K562 (cell line): ENCODE data around the gene ATP6V1F. TPM values are rescaled to one million over a fixed set of nuclear protein-coding genes. Genes with fewer than 3 reads are reported as not detected.

Experiments
- ATAC-seq: fragments of 200-7000 bp; cut with Tn5 transposase; 3 replicates; pipeline ENCODE4 v1.9.1; 2020; ENCODE audit warnings: moderate library complexity
- BruUV-seq: library from RNA; stranded (reverse); fragments of 400-500 nt; replicated peaks from 2 replicates; lab custom pipeline; 2021; lab: Mats Ljungman, UMichigan
- CTCF ChIA-PET: fragments of 300-600 bp; formaldehyde crosslinking; extraction: SDS; loops from one replicate; lab custom pipeline; 2021; ENCODE audit warnings: low intra/inter-chr PET ratio; lab: Yijun Ruan, JAX
- POLR2A ChIA-PET: fragments of 300-600, 350-650 bp; sonication (Branson Sonifier 250); formaldehyde crosslinking; extraction: SDS; loops from one replicate; lab custom pipeline; 2021; ENCODE audit warnings: antibody characterized with exemption, inconsistent platforms; lab: Yijun Ruan, JAX
- DNase-seq, 4 experiments: peaks; one replicate each; pipeline versions ENCODE4 v3.0.0 to v3.0.0-alpha.2; 2011 to 2018; ENCODE audit warnings: low spot score in 3 of 4, mixed read lengths in 3 of 4; ENCODE audit errors: extremely low read depth in 1 of 4
- FAIRE-seq: peaks from 2 replicates; lab custom pipeline; 2011; peaks lifted over from hg19 to GRCh38; lab: Jason Lieb, UNC
- H2AFZ ChIP-seq: 2 replicates; pipeline ENCODE4 v1.6.0; 2011; ENCODE audit warnings: low read depth, low read length, control low read depth, inconsistent platforms
- H3K27ac ChIP-seq: fragments of 200-600 bp; 3 replicates; pipeline ENCODE4 v1.8.0; 2011; ENCODE audit warnings: low read depth, mild to moderate bottlenecking, control low read depth, inconsistent platforms, low read length, moderate library complexity, mixed read lengths; ENCODE audit errors: extremely low read depth
- H3K27me3 ChIP-seq, 2 experiments: fragments of 300-600 bp in 1 of 2; 2 replicates in 1 of 2; 3 replicates in 1 of 2; pipeline versions ENCODE4 v1.6.0 to v1.8.0; 2011; ENCODE audit warnings: inconsistent platforms in 2 of 2, low read length in 2 of 2, mild to moderate bottlenecking in 1 of 2, mixed read lengths in 1 of 2, moderate library complexity in 1 of 2; ENCODE audit not compliant: control insufficient read depth in 2 of 2, insufficient read depth in 2 of 2
- H3K36me3 ChIP-seq: fragments of 300-600 bp; 3 replicates; pipeline ENCODE4 v1.8.0; 2011; ENCODE audit warnings: mild to moderate bottlenecking, low read length, inconsistent platforms; ENCODE audit not compliant: control insufficient read depth, insufficient read depth
- H3K4me1 ChIP-seq, 2 experiments: fragments of 200-600 bp in 1 of 2; replicated peaks in 1 of 2; 2 replicates in 1 of 2; 3 replicates in 1 of 2; pipeline versions ENCODE4 v1.5.1 to v1.8.0; 2011; ENCODE audit warnings: inconsistent platforms in 2 of 2, low read length in 2 of 2, mild to moderate bottlenecking in 1 of 2, mixed read lengths in 1 of 2, moderate library complexity in 1 of 2; ENCODE audit not compliant: control insufficient read depth in 2 of 2, insufficient read depth in 2 of 2
- H3K4me2 ChIP-seq: 2 replicates; pipeline ENCODE4 v1.6.1; 2011; ENCODE audit warnings: low read length, control low read depth, inconsistent platforms, mixed read lengths; ENCODE audit not compliant: insufficient read depth
- H3K4me3 ChIP-seq: fragments of 200-600 bp; sonication (generic), shearing (Covaris generic); 2 replicates; pipeline ENCODE4 v1.5.1; 2016; ENCODE audit warnings: control low read depth, inconsistent platforms
- H3K79me2 ChIP-seq: fragments of 200-600 bp; 3 replicates; pipeline ENCODE4 v1.8.0; 2011; ENCODE audit warnings: low read length, inconsistent platforms; ENCODE audit not compliant: control insufficient read depth, insufficient read depth
- H3K9ac ChIP-seq, 2 experiments: 2 replicates each; pipeline versions ENCODE4 v1.6.0 to v1.6.1; 2011; ENCODE audit warnings: low read depth in 2 of 2, low read length in 2 of 2, control low read depth in 1 of 2, inconsistent platforms in 1 of 2, mild to moderate bottlenecking in 1 of 2, mixed read lengths in 1 of 2; ENCODE audit not compliant: insufficient read depth in 1 of 2
- H3K9me1 ChIP-seq: one replicate; pipeline ENCODE4 v1.6.0; 2011; ENCODE audit warnings: inconsistent platforms, mild to moderate bottlenecking, low read length, moderate library complexity; ENCODE audit not compliant: control insufficient read depth, insufficient read depth
- H3K9me3 ChIP-seq: replicated peaks from 2 replicates; pipeline ENCODE4 v1.5.1; 2011; ENCODE audit warnings: low read depth, low read length, inconsistent platforms; ENCODE audit not compliant: control insufficient read depth, insufficient read depth
- H4K20me1 ChIP-seq: replicated peaks from 2 replicates; pipeline ENCODE4 v1.6.1; 2011; ENCODE audit warnings: low read length, inconsistent platforms, mixed read lengths; ENCODE audit not compliant: control insufficient read depth, insufficient read depth
- CSDE1 ChIP-seq, 2 experiments: fragments of 450-650 bp; IDR thresholded peaks; 2 replicates each; pipeline ENCODE4 v1.6.1; 2016; ENCODE audit warnings: mild to moderate bottlenecking in 1 of 2
- DMBX1 ChIP-seq: fragments of 250-450 bp; sonication (Bioruptor Pico); IDR thresholded peaks from 2 replicates; pipeline ENCODE4 v1.8.0; 2022; ENCODE audit warnings: inconsistent platforms, mild to moderate bottlenecking, moderate library complexity, borderline replicate concordance
- GATAD2B ChIP-seq: fragments of 450-650 bp; IDR thresholded peaks from 2 replicates; pipeline ENCODE4 v1.6.1; 2017; ENCODE audit warnings: mild to moderate bottlenecking, borderline replicate concordance
- GTF2E2 ChIP-seq: fragments of 200-800 bp; sonication (Bioruptor generic); IDR thresholded peaks from 2 replicates; pipeline ENCODE4 v1.6.1; 2016; ENCODE audit warnings: missing genetic modification characterization, missing compliant biosample characterization
- KLF1 ChIP-seq: fragments of 450-650 bp; IDR thresholded peaks from 2 replicates; pipeline ENCODE4 v1.6.1; 2016; ENCODE audit warnings: missing genetic modification characterization, missing compliant biosample characterization
- MIER1 ChIP-seq: fragments of 450-650 bp; IDR thresholded peaks from 2 replicates; pipeline ENCODE4 v1.6.1; 2016; ENCODE audit warnings: antibody characterized with exemption, mild to moderate bottlenecking, low read depth
- MNT ChIP-seq, 2 experiments: fragments of 450-650 bp; conservative IDR thresholded peaks; 2 replicates each; pipeline ENCODE4 v1.6.1; 2017; ENCODE audit warnings: mild to moderate bottlenecking in 2 of 2, moderate library complexity in 2 of 2
- MTA2 ChIP-seq: fragments of 450-650 bp; IDR thresholded peaks from 2 replicates; pipeline ENCODE4 v1.6.1; 2016; ENCODE audit warnings: low read depth
- MTF1 ChIP-seq: fragments of 250-450 bp; sonication (Bioruptor Pico); IDR thresholded peaks from 2 replicates; pipeline ENCODE4 v1.9.0; 2021; ENCODE audit warnings: moderate library complexity, mild to moderate bottlenecking, inconsistent platforms, borderline replicate concordance
- PML ChIP-seq: IDR thresholded peaks from 2 replicates; pipeline ENCODE4 v1.6.1; 2012; ENCODE audit warnings: low read length, inconsistent platforms
- POLR2AphosphoS2 ChIP-seq: IDR thresholded peaks from 2 replicates; pipeline ENCODE4 v1.6.1; 2012; ENCODE audit warnings: low read length, improper control_type of control experiment
- POLR2G ChIP-seq: fragments of 200-400 bp; formaldehyde crosslinking; IDR thresholded peaks from 2 replicates; pipeline ENCODE4 v1.6.1; 2017; ENCODE audit warnings: low read depth, mild to moderate bottlenecking, antibody characterized with exemption, low read length, moderate library complexity
- ZFX ChIP-seq: sonication (generic); formaldehyde crosslinking; IDR thresholded peaks from 2 replicates; pipeline ENCODE4 v1.8.0; 2022; ENCODE audit warnings: mild to moderate bottlenecking, missing genetic modification reagents, moderate library complexity
- WGBS: fragments of 100-300 bp; shearing (Covaris generic); methylation state at CpG from one replicate; pipeline ENCODE4 v1.1.6; 2016; ENCODE audit warnings: low coverage, mixed read lengths; ENCODE audit not compliant: insufficient coverage; ENCODE audit errors: missing lambda C conversion rate; 5-methylcytosine and 5-hydroxymethylcytosine counted together
- in situ Hi-C: fragments of 300-500 bp; cut with MboI; formaldehyde crosslinking; loops from 4 replicates; pipeline ENCODE4 v1.15.0; 2018; ENCODE audit warnings: inconsistent platforms, mixed read lengths
- intact Hi-C: fragments of 100-400 bp; cut with micrococcal nuclease; formaldehyde crosslinking; loops from 2 replicates; pipeline ENCODE4 v1.14.2; 2022
- polyA plus RNA-seq, 8 experiments: library from polyadenylated mRNA; depleted of rRNA in 4 of 8; stranded (reverse) in 5 of 8; unstranded in 3 of 8; fragments of >200 nt; fragmentation: Nextera tagmentation in 2 of 8; fragmentation: Illumina TruSeq in 1 of 8; extraction: Ambion mirVana in 2 of 8; extraction: Trizol in 1 of 8; gene quantifications; 2 replicates each; pipeline versions ENCODE4 v1.2.1 to v1.2.3, GENCODE V29; 2011 to 2014; ENCODE audit warnings: inconsistent platforms in 1 of 8, missing spikeins in 1 of 8
- total RNA-seq, 7 experiments: library from RNA; depleted of rRNA in 6 of 7; stranded (reverse); fragments of >200 nt in 6 of 7; fragmentation: Illumina TruSeq in 2 of 7; extraction: Trizol in 2 of 7; gene quantifications; 2 replicates each; pipeline versions ENCODE4 v1.2.1 to v1.2.3, GENCODE V29; 2011 to 2021; ENCODE audit warnings: low replicate concordance in 1 of 7
- TF ChIP-seq, protein P1 (sequence below): fragments of 250-450 bp; sonication (Bioruptor Pico); IDR thresholded peaks from 2 replicates; pipeline ENCODE4 v1.5.0; 2021
- TF ChIP-seq, protein P2 (sequence below), 2 experiments: fragments of 200-800 bp in 1 of 2; sonication (Bioruptor generic) in 1 of 2; sonication (generic) in 1 of 2; formaldehyde crosslinking in 1 of 2; IDR thresholded peaks in 1 of 2; conservative IDR thresholded peaks in 1 of 2; 2 replicates each; pipeline versions ENCODE4 v1.5.0 to v1.6.1; 2016 to 2020; ENCODE audit warnings: missing compliant biosample characterization in 1 of 2, missing genetic modification characterization in 1 of 2, missing genetic modification reagents in 1 of 2
- TF ChIP-seq, protein P3 (sequence below): sonication (generic); formaldehyde crosslinking; IDR thresholded peaks from 2 replicates; pipeline ENCODE4 v1.8.1; 2022; ENCODE audit warnings: missing genetic modification reagents

Gene ATP6V1F
- total and polyA plus RNA-seq, 9 of the 15 experiments (the other 6 are each of a cell fraction or from before 2014, with no cell fraction given), result 206 to 1,123 (median 542) TPM

DNA sequence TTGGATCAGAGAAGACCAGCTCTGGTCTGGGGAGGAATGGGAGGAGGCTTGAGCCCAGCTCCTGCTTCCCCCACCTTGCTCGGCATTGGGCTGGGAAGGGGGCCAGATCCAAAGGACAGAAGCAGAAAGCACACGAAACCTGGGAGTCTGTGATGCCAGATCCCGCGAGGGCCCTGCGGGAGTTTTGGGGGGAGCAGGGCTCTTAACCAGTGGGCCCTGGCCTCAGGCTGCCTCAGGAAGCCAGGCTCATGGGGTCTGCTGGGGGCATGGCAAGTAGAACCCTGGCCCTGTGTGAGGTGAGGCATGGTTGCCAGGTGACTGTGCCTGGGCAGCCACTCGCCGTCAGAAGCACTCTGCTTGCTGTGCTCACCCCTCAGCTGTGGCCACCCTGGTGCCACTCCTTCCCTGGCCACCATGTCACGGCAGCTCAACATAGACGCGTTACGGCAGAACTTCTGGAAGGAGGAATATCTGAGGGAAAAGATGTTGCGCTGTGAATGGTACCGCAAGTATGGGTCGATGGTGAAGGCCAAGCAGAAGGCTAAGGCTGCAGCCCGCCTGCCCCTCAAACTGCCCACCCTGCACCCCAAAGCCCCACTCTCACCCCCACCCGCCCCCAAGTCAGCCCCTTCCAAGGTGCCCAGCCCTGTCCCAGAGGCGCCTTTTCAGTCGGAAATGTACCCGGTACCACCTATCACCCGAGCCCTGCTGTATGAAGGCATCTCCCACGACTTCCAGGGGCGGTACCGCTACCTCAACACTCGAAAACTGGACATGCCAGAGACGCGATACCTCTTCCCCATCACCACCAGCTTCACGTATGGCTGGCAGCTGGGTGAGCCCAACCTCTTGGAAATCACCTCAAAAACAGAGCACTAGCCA, 3.6 kb downstream of the ATP6V1F start:
- Histone ChIP-seq H3K27ac (no peak overlapping the region), H3K9me1 (no peaks in the 10 kb centered on the region), H2AFZ (no peak overlapping the region), H3K36me3 (peaks cover 45% of the 10 kb centered on the region), H3K9ac (peak overlapping the region in 1 of 2 experiments; percentile 66; a peak in 2 of 4 replicates), H3K4me2 (no peak overlapping the region), H3K27me3 (no peaks in the 10 kb centered on the region), H3K4me3 (no peak overlapping the region), H4K20me1 (no peaks in the 10 kb centered on the region; the same call in 1 of the 2 replicates), H3K4me1 (peaks cover 11 to 41% of the 10 kb centered on the region in 2 experiments), H3K79me2 (peaks cover 46% of the 10 kb centered on the region), H3K9me3 (no peaks in the 10 kb centered on the region)
- ATAC-seq (no peak), DNase-seq (no peak), FAIRE-seq (no peak)
- BruUV-seq, result no TSS peak
- ChIA-PET POLR2A (interaction anchor here (1.0 to 7.1 kb wide), 3 partner anchors 9 to 126 kb away, joined by 3 to 40 read pairs (median 9); partner anchors contain the start of gene CALU), CTCF (no interaction called here)
- WGBS, result 94% methylated on average over 26 of the region's 27 CpGs
- in situ Hi-C loops, result no loop called here
- intact Hi-C loops, result no loop called here
- TF ChIP-seq MIER1, result no peak
- TF ChIP-seq CSDE1 (IDR thresholded peaks at IDR 0.05), result no peak
- TF ChIP-seq PML, result no peak
- TF ChIP-seq, protein P1, sequence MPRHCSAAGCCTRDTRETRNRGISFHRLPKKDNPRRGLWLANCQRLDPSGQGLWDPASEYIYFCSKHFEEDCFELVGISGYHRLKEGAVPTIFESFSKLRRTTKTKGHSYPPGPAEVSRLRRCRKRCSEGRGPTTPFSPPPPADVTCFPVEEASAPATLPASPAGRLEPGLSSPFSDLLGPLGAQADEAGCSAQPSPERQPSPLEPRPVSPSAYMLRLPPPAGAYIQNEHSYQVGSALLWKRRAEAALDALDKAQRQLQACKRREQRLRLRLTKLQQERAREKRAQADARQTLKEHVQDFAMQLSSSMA (CRISPR knock-in tag), result no peak
- TF ChIP-seq, protein P2, sequence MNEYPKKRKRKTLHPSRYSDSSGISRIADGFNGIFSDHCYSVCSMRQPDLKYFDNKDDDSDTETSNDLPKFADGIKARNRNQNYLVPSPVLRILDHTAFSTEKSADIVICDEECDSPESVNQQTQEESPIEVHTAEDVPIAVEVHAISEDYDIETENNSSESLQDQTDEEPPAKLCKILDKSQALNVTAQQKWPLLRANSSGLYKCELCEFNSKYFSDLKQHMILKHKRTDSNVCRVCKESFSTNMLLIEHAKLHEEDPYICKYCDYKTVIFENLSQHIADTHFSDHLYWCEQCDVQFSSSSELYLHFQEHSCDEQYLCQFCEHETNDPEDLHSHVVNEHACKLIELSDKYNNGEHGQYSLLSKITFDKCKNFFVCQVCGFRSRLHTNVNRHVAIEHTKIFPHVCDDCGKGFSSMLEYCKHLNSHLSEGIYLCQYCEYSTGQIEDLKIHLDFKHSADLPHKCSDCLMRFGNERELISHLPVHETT (CRISPR knock-in tag; conservative IDR thresholded peaks at IDR 0.05 in 1 of 2, IDR thresholded peaks at IDR 0.05 in 1 of 2), result no peak
- TF ChIP-seq MTA2, result no peak
- peak; percentile 36; the same call in 1 of the 2 replicates for TF ChIP-seq POLR2G
- TF ChIP-seq, protein P3, sequence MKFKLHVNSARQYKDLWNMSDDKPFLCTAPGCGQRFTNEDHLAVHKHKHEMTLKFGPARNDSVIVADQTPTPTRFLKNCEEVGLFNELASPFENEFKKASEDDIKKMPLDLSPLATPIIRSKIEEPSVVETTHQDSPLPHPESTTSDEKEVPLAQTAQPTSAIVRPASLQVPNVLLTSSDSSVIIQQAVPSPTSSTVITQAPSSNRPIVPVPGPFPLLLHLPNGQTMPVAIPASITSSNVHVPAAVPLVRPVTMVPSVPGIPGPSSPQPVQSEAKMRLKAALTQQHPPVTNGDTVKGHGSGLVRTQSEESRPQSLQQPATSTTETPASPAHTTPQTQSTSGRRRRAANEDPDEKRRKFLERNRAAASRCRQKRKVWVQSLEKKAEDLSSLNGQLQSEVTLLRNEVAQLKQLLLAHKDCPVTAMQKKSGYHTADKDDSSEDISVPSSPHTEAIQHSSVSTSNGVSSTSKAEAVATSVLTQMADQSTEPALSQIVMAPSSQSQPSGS (CRISPR knock-in tag), result no peak
- no peak for TF ChIP-seq MNT (conservative IDR thresholded peaks at IDR 0.05)
- TF ChIP-seq POLR2AphosphoS2, result peak; percentile 49; the same call in 1 of the 2 replicates
- no peak for TF ChIP-seq DMBX1 (CRISPR knock-in tag)
- no peak for TF ChIP-seq MTF1 (CRISPR knock-in tag)
- TF ChIP-seq GTF2E2 (tag), result no peak
- TF ChIP-seq ZFX, result no peak
- TF ChIP-seq GATAD2B, result no peak
- no peak for TF ChIP-seq KLF1
